GM19035 (cell line): ENCODE data around the gene HSDL2.
"Not testable (repeated sequence)": the region's sequence is repeated elsewhere in the genome, so short reads cannot be mapped to it uniquely, and the experiment has no call there.

ENCODE experiments used
- ATAC-seq: cut with Tn5 transposase; IDR thresholded peaks from one replicate; pipeline ENCODE4 v1.9.1; 2021; ENCODE audit not compliant: unreplicated experiment

HSDL2 gene

GRCh38 chr9:112393146-112393545 lies 13.2 kb downstream of the HSDL2 start:
- not testable (repeated sequence) for ATAC-seq

GRCh38 chr9:112396416-112396815 lies 16.5 kb downstream of the HSDL2 start:
- no peak for ATAC-seq

- no peak for ATAC-seq
These were observed 17.0 kb downstream of the HSDL2 start for GRCh38 chr9:112396872-112397271.

GRCh38 chr9:112401175-112401815 lies 21.4 kb downstream of the HSDL2 start:
- no peak for ATAC-seq

- ATAC-seq, result no peak
These were observed 23.8 kb downstream of the HSDL2 start for GRCh38 chr9:112403614-112404201.

GRCh38 chr9:112404508-112404932 lies 24.6 kb downstream of the HSDL2 start:
- ATAC-seq, result no peak

GRCh38 chr9:112408275-112408674 lies 28.4 kb downstream of the HSDL2 start:
- ATAC-seq, result no peak

GRCh38 chr9:112408819-112409218 lies 28.9 kb downstream of the HSDL2 start:
- no peak for ATAC-seq

GRCh38 chr9:112409758-112410157 lies 29.9 kb downstream of the HSDL2 start:
- no peak for ATAC-seq

- ATAC-seq, result no peak
These were observed 31.7 kb downstream of the HSDL2 start for GRCh38 chr9:112411626-112412027.

GRCh38 chr9:112413728-112414127 lies 33.8 kb downstream of the HSDL2 start:
- not testable (repeated sequence) for ATAC-seq

GRCh38 chr9:112420208-112420607 lies 40.3 kb downstream of the HSDL2 start:
- ATAC-seq, result no peak

GRCh38 chr9:112421771-112422222 lies 41.9 kb downstream of the HSDL2 start:
- ATAC-seq, result no peak

- ATAC-seq, result no peak
These were observed 42.7 kb downstream of the HSDL2 start for GRCh38 chr9:112422417-112423148.

- no peak for ATAC-seq
These were observed 50.2 kb downstream of the HSDL2 start for GRCh38 chr9:112430006-112430522.

GRCh38 chr9:112433499-112434392 lies 53.8 kb downstream of the HSDL2 start:
- ATAC-seq, result no peak

GRCh38 chr9:112434487-112434886 lies 54.6 kb downstream of the HSDL2 start:
- ATAC-seq, result no peak

GRCh38 chr9:112437406-112437805 lies 57.5 kb downstream of the HSDL2 start:
- ATAC-seq, result no peak

- ATAC-seq, result no peak
These were observed 59.3 kb downstream of the HSDL2 start for GRCh38 chr9:112439171-112439570.

GRCh38 chr9:112439825-112440224 lies 59.9 kb downstream of the HSDL2 start:
- ATAC-seq, result no peak

GRCh38 chr9:112443200-112443599 lies 63.3 kb downstream of the HSDL2 start:
- no peak for ATAC-seq
